GM23248 (cell line): ENCODE measurements around the gene POLG2. TPM values are rescaled to one million over a fixed set of nuclear protein-coding genes. Genes with fewer than 3 reads are reported as not detected.
"Not testable (repeated sequence)": the region's sequence is repeated elsewhere in the genome, so short reads cannot be mapped to it uniquely, and the experiment has no call there.

Source experiments
- DNase-seq: peaks from one replicate; pipeline ENCODE4 v3.0.0-alpha.2; 2015
- H2AFZ ChIP-seq: fragments of 200-600 bp; sonication (generic); 2 replicates; pipeline ENCODE4 v1.6.1; 2016; ENCODE audit warnings: antibody characterized with exemption
- H3F3A ChIP-seq: fragments of 200-600 bp; sonication (generic); 2 replicates; pipeline ENCODE4 v1.6.1; 2016; ENCODE audit warnings: mild to moderate bottlenecking, antibody characterized with exemption, mixed run types; ENCODE audit not compliant: insufficient read depth
- H3K27ac ChIP-seq: fragments of 200-600 bp; sonication (generic); 2 replicates; pipeline ENCODE4 v1.5.1; 2016; ENCODE audit warnings: mild to moderate bottlenecking
- H3K27me3 ChIP-seq: fragments of 200-600 bp; sonication (generic); replicated peaks from 2 replicates; pipeline ENCODE4 v1.6.1; 2016; ENCODE audit warnings: mild to moderate bottlenecking; ENCODE audit not compliant: insufficient read depth
- H3K36me3 ChIP-seq: fragments of 200-600 bp; sonication (generic); 2 replicates; pipeline ENCODE4 v1.6.1; 2016; ENCODE audit warnings: low read depth, mild to moderate bottlenecking
- H3K4me1 ChIP-seq: fragments of 200-600 bp; sonication (generic); 2 replicates; pipeline ENCODE4 v1.6.1; 2016; ENCODE audit warnings: mild to moderate bottlenecking; ENCODE audit not compliant: insufficient read depth
- H3K4me2 ChIP-seq: fragments of 200-600 bp; sonication (generic); one replicate; pipeline ENCODE4 v1.6.1; 2016; ENCODE audit warnings: mild to moderate bottlenecking; ENCODE audit not compliant: unreplicated experiment
- H3K4me3 ChIP-seq: fragments of 200-600 bp; sonication (generic); 2 replicates; pipeline ENCODE4 v1.5.1; 2016; ENCODE audit warnings: mild to moderate bottlenecking
- H3K79me2 ChIP-seq: fragments of 200-600 bp; sonication (generic); 2 replicates; pipeline ENCODE4 v1.6.1; 2016; ENCODE audit warnings: mild to moderate bottlenecking; ENCODE audit not compliant: insufficient read depth
- H3K9ac ChIP-seq: fragments of 200-600 bp; sonication (generic); 2 replicates; pipeline ENCODE4 v1.6.1; 2016; ENCODE audit warnings: mild to moderate bottlenecking
- H3K9me2 ChIP-seq: fragments of 200-600 bp; sonication (generic); 2 replicates; pipeline ENCODE4 v1.6.1; 2016; ENCODE audit warnings: mixed run types, mild to moderate bottlenecking, moderate library complexity; ENCODE audit not compliant: insufficient read depth
- H3K9me3 ChIP-seq: fragments of 200-600 bp; sonication (generic); one replicate; pipeline ENCODE4 v1.6.1; 2017; ENCODE audit warnings: low read depth
- H4K20me1 ChIP-seq: fragments of 200-600 bp; sonication (generic); 2 replicates; pipeline ENCODE4 v1.6.0; 2016; ENCODE audit not compliant: insufficient read depth
- EZH2 ChIP-seq: fragments of 200-600 bp; sonication (generic); IDR thresholded peaks from 2 replicates; pipeline ENCODE4 v1.6.1; 2018; ENCODE audit warnings: antibody characterized with exemption, mild to moderate bottlenecking; ENCODE audit not compliant: insufficient read depth, poor library complexity, severe bottlenecking
- EZH2phosphoT487 ChIP-seq: fragments of 200-600 bp; sonication (generic); IDR thresholded peaks from 2 replicates; pipeline ENCODE4 v1.6.1; 2018; ENCODE audit warnings: antibody characterized with exemption, moderate library complexity, mild to moderate bottlenecking, low read depth; ENCODE audit not compliant: insufficient read depth
- WGBS, 2 experiments: methylation state at CpG; one replicate each; pipeline ENCODE4 v1.1.6; 2015 to 2017; ENCODE audit warnings: low lambda C conversion rate in 2 of 2, low coverage in 1 of 2; ENCODE audit errors: missing lambda C conversion rate in 2 of 2; 5-methylcytosine and 5-hydroxymethylcytosine counted together
- in situ Hi-C: fragments of 300-500 bp; cut with MboI; formaldehyde crosslinking; loops from 2 replicates; pipeline ENCODE4 v1.15.0; 2020
- microRNA-seq: library from miRNA; unstranded; fragments of <30 nt; microRNA quantifications from one replicate; pipeline ENCODE4, GENCODE V29; 2016; ENCODE audit warnings: borderline number of aligned reads
- polyA plus RNA-seq: library from polyadenylated mRNA; unstranded; fragments of >200 nt; fragmentation: Nextera tagmentation; extraction: Ambion mirVana; gene quantifications from 2 replicates; pipeline ENCODE4 v1.2.1, GENCODE V29; 2016
- small RNA-seq: library from RNA; depleted of rRNA; stranded (forward); fragments of <200 nt; gene quantifications from one replicate; pipeline ENCODE3, GENCODE V24; 2014; ENCODE audit warnings: low read depth, low replicate concordance
- total RNA-seq: library from RNA; depleted of rRNA; stranded (reverse); fragments of >200 nt; shearing (Covaris generic); gene quantifications from 2 replicates; pipeline ENCODE4 v1.2.3, GENCODE V29; 2014; rRNA removed

POLG2 gene
- total and polyA plus RNA-seq, 2 experiments from 2014 or later = 3.4 to 8.6 TPM

DNA sequence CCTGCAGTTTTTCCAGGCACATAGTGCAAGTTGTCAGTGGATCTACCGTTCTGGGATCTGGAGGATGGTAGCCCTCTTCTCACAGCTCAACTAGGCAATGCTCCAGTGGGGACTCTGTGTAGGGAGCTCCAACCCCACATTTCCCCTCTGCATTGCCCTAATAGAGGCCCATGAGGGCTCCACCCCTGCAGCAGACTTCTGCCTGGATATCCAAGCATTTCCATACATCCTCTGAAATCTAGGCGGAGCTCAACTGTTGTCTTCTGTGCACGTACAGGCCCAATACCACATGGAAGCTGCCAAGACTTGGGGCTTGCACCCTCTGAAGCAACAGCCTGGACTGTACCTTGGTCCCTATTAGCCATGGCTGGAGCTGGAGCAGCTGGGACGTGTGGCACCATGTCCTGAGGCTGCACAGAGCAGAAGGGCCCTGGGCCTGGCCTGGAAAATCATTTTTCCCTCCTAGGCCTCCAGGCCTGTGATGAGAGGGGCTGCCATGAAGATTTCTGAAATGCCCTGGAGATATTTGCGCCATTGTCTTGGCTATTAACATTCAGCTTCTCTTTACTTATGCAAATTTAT, 58.8 kb downstream of the POLG2 start:
- no peaks in the 10 kb centered on the region for H4K20me1 ChIP-seq
- DNase-seq = no peak
- no peak overlapping the region for H3K4me3 ChIP-seq
- no peaks in the 10 kb centered on the region for H3K79me2 ChIP-seq
- H3K27me3 ChIP-seq = no peaks in the 10 kb centered on the region
- H3K9ac ChIP-seq = no peak overlapping the region
- no peaks in the 10 kb centered on the region for H3K4me1 ChIP-seq
- no peaks in the 10 kb centered on the region for H3K9me3 ChIP-seq
- TF ChIP-seq EZH2 (no peak), EZH2phosphoT487 (no peak)
- 65 to 72% methylated on average over 5 of the region's 5 CpGs for WGBS, 2 experiments
- H3K36me3 ChIP-seq = no peaks in the 10 kb centered on the region
- no peaks in the 10 kb centered on the region for H3F3A ChIP-seq
- H3K4me2 ChIP-seq = no peak overlapping the region
- no peaks in the 10 kb centered on the region for H3K9me2 ChIP-seq
- no peak overlapping the region for H2AFZ ChIP-seq
- no peak overlapping the region for H3K27ac ChIP-seq
- in situ Hi-C loops = no loop called here

DNA sequence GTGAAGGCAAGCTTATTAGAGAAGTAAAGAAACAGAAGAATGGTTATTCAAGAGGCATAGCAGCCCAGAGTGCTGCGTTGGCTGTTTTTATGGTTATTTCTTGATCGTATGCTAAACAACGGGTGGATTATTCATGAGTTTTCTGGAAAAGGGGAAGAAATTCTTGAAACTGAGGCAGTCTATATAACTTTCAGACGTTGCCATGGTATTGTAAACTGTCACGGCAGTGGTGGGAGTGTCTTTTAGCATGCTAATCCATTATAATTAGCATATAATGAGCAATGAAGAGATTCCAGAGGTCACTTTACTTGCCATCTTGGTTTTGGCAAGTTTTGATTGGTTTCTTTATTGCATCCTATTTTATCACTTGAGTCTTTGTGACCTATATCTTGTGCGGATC, 65.3 kb downstream of the POLG2 start:
- no peaks in the 10 kb centered on the region for H3F3A ChIP-seq
- TF ChIP-seq EZH2 (no peak), EZH2phosphoT487 (no peak)
- H3K79me2 ChIP-seq = no peaks in the 10 kb centered on the region
- no peak overlapping the region for H2AFZ ChIP-seq
- H3K4me1 ChIP-seq = no peaks in the 10 kb centered on the region
- H3K4me2 ChIP-seq = no peak overlapping the region
- H4K20me1 ChIP-seq = no peaks in the 10 kb centered on the region
- WGBS, 2 experiments = 79 to 84% methylated on average over 6 of the region's 6 CpGs
- in situ Hi-C loops = no loop called here
- H3K36me3 ChIP-seq = no peaks in the 10 kb centered on the region
- no peak overlapping the region for H3K27ac ChIP-seq
- no peaks in the 10 kb centered on the region for H3K9me3 ChIP-seq
- no peak overlapping the region for H3K9ac ChIP-seq
- no peak for DNase-seq
- no peak overlapping the region for H3K4me3 ChIP-seq
- no peaks in the 10 kb centered on the region for H3K9me2 ChIP-seq
- no peaks in the 10 kb centered on the region for H3K27me3 ChIP-seq

DNA sequence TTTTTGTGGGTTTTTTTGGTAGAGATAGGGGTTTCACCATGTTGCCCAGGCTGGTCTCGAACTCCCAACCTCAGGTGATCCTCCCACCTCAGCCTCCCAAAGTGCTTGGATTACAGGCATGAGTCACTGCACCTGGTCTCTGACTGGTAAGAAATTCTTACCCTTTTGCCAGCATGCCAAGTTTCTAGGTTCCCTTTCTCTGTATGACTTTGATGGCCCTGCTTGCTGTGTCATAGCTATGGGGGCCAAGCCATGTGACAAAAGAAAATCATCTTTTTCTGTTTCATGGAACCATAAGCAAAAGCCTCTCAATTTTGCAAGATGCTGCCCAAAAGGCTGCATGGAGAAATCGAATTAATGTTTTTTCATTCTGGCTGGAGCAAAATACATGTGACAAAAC, 66.8 kb downstream of the POLG2 start:
- H3K9me2 ChIP-seq, H3K36me3 ChIP-seq, H4K20me1 ChIP-seq, H3K27me3 ChIP-seq, in situ Hi-C loops, H2AFZ ChIP-seq, H3K4me3 ChIP-seq, DNase-seq, H3K9ac ChIP-seq, H3K9me3 ChIP-seq, H3K4me1 ChIP-seq, H3K79me2 ChIP-seq, H3K27ac ChIP-seq, H3K4me2 ChIP-seq, H3F3A ChIP-seq: not testable (repeated sequence)
- WGBS, 2 experiments = 59 to 69% methylated on average over 2 of the region's 2 CpGs

DNA sequence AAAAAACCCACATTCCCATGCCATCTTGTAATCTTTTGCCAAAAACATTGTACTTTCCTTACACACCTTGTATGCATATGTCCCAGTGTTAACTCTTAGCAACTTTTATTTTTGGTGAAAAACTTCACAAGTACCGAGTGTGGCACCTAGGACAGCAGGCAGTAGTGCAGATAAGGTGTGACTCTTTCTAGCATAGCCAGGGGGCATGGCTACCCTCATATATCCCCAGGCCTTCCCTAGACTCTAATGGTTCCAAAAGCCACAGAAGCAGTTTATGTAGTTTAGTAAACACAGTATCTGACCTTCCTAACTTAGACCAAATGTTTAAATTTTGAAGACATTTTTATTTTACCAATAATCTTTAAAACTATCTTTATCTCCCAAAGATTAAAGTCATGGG, 68.4 kb downstream of the POLG2 start:
- Histone ChIP-seq H4K20me1 (no peaks in the 10 kb centered on the region), H3K27ac (no peak overlapping the region), H3K79me2 (no peaks in the 10 kb centered on the region), H3K27me3 (no peaks in the 10 kb centered on the region), H2AFZ (no peak overlapping the region), H3K9me2 (no peaks in the 10 kb centered on the region), H3K4me1 (peaks cover 6% of the 10 kb centered on the region; the same call in 1 of the 2 replicates), H3K4me3 (no peak overlapping the region), H3K36me3 (no peaks in the 10 kb centered on the region), H3F3A (no peaks in the 10 kb centered on the region), H3K4me2 (no peak overlapping the region), H3K9ac (no peak overlapping the region), H3K9me3 (no peaks in the 10 kb centered on the region)
- 95% methylated on average over 1 of the region's 1 CpG for WGBS, 2 experiments
- in situ Hi-C loops = no loop called here
- no peak for TF ChIP-seq EZH2phosphoT487
- TF ChIP-seq EZH2 = no peak
- DNase-seq = no peak

Small RNA genes within 50 kb of the gene (microRNA-seq; reads per million reads assigned to microRNA genes)
- gene MIR3064 (7.2 reads per million, percentile 11 among the genes with 10 or more reads in this experiment), gene MIR5047 (not detected)

Small RNA genes within 50 kb of the gene (small RNA-seq; reads per million reads assigned to genes)
- gene ATP5MFP4 = not detected

Other genes with a start within 250 kb of the POLG2 start
- 37.0 and 39.8 TPM in 2 replicates for gene TEX2, start 233.8 kb downstream of the POLG2 start, total RNA-seq
- gene TEX2, start 233.8 kb downstream of the POLG2 start, polyA plus RNA-seq = 26.9 and 28.3 TPM in 2 replicates
- not detected in 2 replicates for gene PECAM1, start 106.2 kb downstream of the POLG2 start, total RNA-seq
- 0.06 and 0.11 TPM in 2 replicates for gene PECAM1, start 106.2 kb downstream of the POLG2 start, polyA plus RNA-seq
- 4.7 and 11.7 TPM in 2 replicates for gene MILR1, start 47.9 kb downstream of the POLG2 start, total RNA-seq
- 6.3 and 6.5 TPM in 2 replicates for gene MILR1, start 47.9 kb downstream of the POLG2 start, polyA plus RNA-seq
- 241 and 303 TPM in 2 replicates for gene DDX5, start 9.2 kb upstream of the POLG2 start, total RNA-seq
- gene DDX5, start 9.2 kb upstream of the POLG2 start, polyA plus RNA-seq = 595 and 643 TPM in 2 replicates
- gene CEP95, start 9.9 kb upstream of the POLG2 start, total RNA-seq = 13.2 and 16.8 TPM in 2 replicates
- 14.2 and 17.5 TPM in 2 replicates for gene CEP95, start 9.9 kb upstream of the POLG2 start, polyA plus RNA-seq
- 157 and 159 TPM in 2 replicates for gene SMURF2, start 165.3 kb upstream of the POLG2 start, total RNA-seq
- 50.8 and 54.3 TPM in 2 replicates for gene SMURF2, start 165.3 kb upstream of the POLG2 start, polyA plus RNA-seq